GM19452 (cell line): ENCODE measurements around the gene FLVCR1.

Source experiments
- ATAC-seq: cut with Tn5 transposase; IDR thresholded peaks from one replicate; pipeline ENCODE4 v1.9.1; 2021; ENCODE audit not compliant: unreplicated experiment

FLVCR1 gene

GRCh38 chr1:212915245-212916091 is 57.4 kb downstream of the FLVCR1 start:
- no peak for ATAC-seq

- ATAC-seq, result no peak
These were observed 58.5 kb downstream of the FLVCR1 start for GRCh38 chr1:212916481-212917133.

- ATAC-seq, result no peak
These were observed 59.0 kb downstream of the FLVCR1 start for GRCh38 chr1:212917134-212917485.

GRCh38 chr1:212917858-212918257 is 59.8 kb downstream of the FLVCR1 start:
- no peak for ATAC-seq

- ATAC-seq, result no peak
These were observed 60.7 kb downstream of the FLVCR1 start for GRCh38 chr1:212918824-212919223.

- no peak for ATAC-seq
These were observed 62.2 kb downstream of the FLVCR1 start for GRCh38 chr1:212920246-212920645.

- no peak for ATAC-seq
These were observed 62.8 kb downstream of the FLVCR1 start for GRCh38 chr1:212920896-212921295.

- no peak for ATAC-seq
These were observed 63.9 kb downstream of the FLVCR1 start for GRCh38 chr1:212922016-212922415.

- ATAC-seq, result no peak
These were observed 68.3 kb downstream of the FLVCR1 start for GRCh38 chr1:212926372-212926771.

GRCh38 chr1:212928323-212929291 is 70.5 kb downstream of the FLVCR1 start:
- ATAC-seq, result no peak

- ATAC-seq, result no peak
These were observed 73.1 kb downstream of the FLVCR1 start for GRCh38 chr1:212930986-212931678.

- ATAC-seq, result no peak
These were observed 75.9 kb downstream of the FLVCR1 start for GRCh38 chr1:212933815-212934471.

GRCh38 chr1:212935387-212935981 is 77.4 kb downstream of the FLVCR1 start:
- no peak for ATAC-seq

GRCh38 chr1:212937034-212937433 is 79.0 kb downstream of the FLVCR1 start:
- no peak for ATAC-seq

- ATAC-seq, result no peak
These were observed 80.8 kb downstream of the FLVCR1 start for GRCh38 chr1:212938846-212939245.

GRCh38 chr1:212941452-212941851 is 83.4 kb downstream of the FLVCR1 start:
- ATAC-seq, result no peak

- no peak for ATAC-seq
These were observed 84.8 kb downstream of the FLVCR1 start for GRCh38 chr1:212942679-212943392.

- no peak for ATAC-seq
These were observed 85.3 kb downstream of the FLVCR1 start for GRCh38 chr1:212943393-212943710.

GRCh38 chr1:212944229-212944901 is 86.3 kb downstream of the FLVCR1 start:
- peak; percentile 54 for ATAC-seq
